Type B pancreatic cell (in vitro differentiated cells): Measurements from ENCODE around the gene FOXK1. TPM values are rescaled to one million over a fixed set of nuclear protein-coding genes. Genes with fewer than 3 reads are reported as not detected.

Source experiments
- DNase-seq: peaks from one replicate; pipeline ENCODE4 v3.0.0; 2021; ENCODE audit warnings: mixed read lengths; ENCODE audit not compliant: unreplicated experiment; ENCODE audit errors: extremely low spot score
- H3K27ac Mint-ChIP-seq: 2 replicates; pipeline ENCODE4 v1.8.0; 2021; ENCODE audit warnings: mild to moderate bottlenecking, mixed read lengths
- H3K27me3 Mint-ChIP-seq: 2 replicates; pipeline ENCODE4 v1.8.0; 2021; ENCODE audit warnings: mixed read lengths
- H3K36me3 Mint-ChIP-seq: 2 replicates; pipeline ENCODE4 v1.8.0; 2021; ENCODE audit warnings: mixed read lengths
- H3K4me1 Mint-ChIP-seq: one replicate; pipeline ENCODE4 v1.8.0; 2021; ENCODE audit warnings: mixed read lengths; ENCODE audit not compliant: unreplicated experiment
- H3K4me3 Mint-ChIP-seq: 2 replicates; pipeline ENCODE4 v1.8.0; 2021; ENCODE audit warnings: mild to moderate bottlenecking, mixed read lengths
- H3K9me3 Mint-ChIP-seq: 2 replicates; pipeline ENCODE4 v1.8.0; 2021; ENCODE audit warnings: mixed read lengths
- CTCF ChIP-seq: fragments of 200-600 bp; sonication (generic); conservative IDR thresholded peaks from 2 replicates; pipeline ENCODE4 v1.5.0; 2021; ENCODE audit warnings: antibody characterized with exemption, mild to moderate bottlenecking
- total RNA-seq: library from RNA; stranded (reverse); gene quantifications from 2 replicates; pipeline ENCODE4 v1.2.1, GENCODE V29; 2021; ENCODE audit warnings: low replicate concordance

The FOXK1 gene
- total RNA-seq, 1 donor from 2014 or later: 55.1 TPM

DNA sequence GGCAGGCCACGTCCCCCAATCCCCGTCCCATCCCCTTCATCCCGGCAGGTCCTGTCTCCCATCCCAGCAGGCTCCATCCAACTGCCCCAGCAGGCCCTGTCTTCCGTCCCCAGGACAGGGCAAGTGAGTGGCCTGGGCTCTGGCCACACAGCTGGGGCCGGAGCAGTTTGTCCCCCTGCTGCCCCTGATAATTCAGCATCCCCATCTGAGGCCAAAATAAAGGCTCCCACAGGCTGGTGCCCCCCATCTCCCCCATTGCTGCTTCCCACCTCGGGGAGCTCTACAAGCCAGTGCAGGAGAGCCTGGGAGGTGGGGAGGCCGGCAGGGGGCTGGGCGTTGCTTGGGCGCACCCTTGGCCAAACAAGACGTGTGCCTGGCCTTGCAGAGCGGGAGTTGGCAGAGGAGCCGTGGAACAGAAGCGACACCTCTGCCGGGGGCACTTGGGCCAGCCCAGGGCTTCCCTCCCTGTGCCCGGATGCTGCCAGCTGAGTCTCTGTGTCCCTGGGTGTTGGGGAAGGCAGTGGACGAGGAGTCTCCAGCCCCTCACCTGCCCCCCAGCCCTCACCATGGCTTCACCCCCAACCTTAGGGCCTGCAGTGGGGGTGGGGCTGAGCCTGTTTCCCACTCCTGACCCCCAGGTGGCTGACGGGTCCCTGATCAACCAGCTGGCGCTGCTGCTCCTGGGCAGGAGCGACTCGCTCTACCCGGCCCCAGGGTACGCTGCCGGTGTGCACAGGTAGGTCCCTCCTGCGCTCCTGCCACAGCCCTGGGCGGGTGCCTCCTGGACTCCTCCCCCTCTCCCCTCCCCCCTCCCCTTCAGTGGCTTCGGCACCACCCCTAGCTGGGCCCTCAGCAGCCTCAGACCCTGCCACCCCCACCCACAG, 107.3 kb downstream of the FOXK1 start:
- H3K4me1 Mint-ChIP-seq: peaks cover 4% of the 10 kb centered on the region
- H3K4me3 Mint-ChIP-seq: no peak overlapping the region
- no peak for DNase-seq
- H3K27ac Mint-ChIP-seq: no peak overlapping the region
- no peaks in the 10 kb centered on the region for H3K27me3 Mint-ChIP-seq
- H3K9me3 Mint-ChIP-seq: no peaks in the 10 kb centered on the region
- TF ChIP-seq CTCF: no peak
- peaks cover 4% of the 10 kb centered on the region for H3K36me3 Mint-ChIP-seq

- peaks cover 7% of the 10 kb centered on the region for H3K36me3 Mint-ChIP-seq
- H3K27me3 Mint-ChIP-seq: no peaks in the 10 kb centered on the region
- no peak overlapping the region for H3K27ac Mint-ChIP-seq
Observed at GRCh38 chr7:4790078-4790465, 108.0 kb downstream of the FOXK1 start.

DNA sequence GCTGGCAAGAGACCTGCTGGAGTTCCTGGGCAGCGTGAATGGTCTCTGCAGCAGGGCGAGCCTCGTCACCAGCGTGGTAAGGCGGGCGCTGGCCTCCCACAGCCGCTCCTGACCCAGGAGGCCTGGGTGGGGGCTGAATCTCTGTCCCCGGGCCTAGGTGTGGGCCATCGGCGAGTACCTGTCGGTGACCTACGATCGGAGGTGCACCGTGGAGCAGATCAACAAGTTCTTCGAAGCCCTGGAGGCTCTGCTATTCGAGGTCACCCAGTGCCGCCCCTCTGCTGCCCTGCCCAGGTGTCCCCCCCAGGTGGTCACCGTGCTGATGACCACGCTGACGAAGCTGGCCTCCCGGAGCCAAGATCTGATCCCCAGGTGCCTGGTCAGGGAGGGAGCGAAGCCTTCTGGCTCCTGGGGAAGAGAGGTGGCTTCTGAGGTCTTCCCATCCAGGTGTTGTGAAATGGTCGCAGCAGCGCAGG, 108.5 kb downstream of the FOXK1 start:
- H3K27me3 Mint-ChIP-seq: no peaks in the 10 kb centered on the region
- no peak for TF ChIP-seq CTCF
- H3K36me3 Mint-ChIP-seq: peaks cover 7% of the 10 kb centered on the region
- no peak for DNase-seq
- peaks cover 4% of the 10 kb centered on the region for H3K4me1 Mint-ChIP-seq
- no peak overlapping the region for H3K4me3 Mint-ChIP-seq
- no peaks in the 10 kb centered on the region for H3K9me3 Mint-ChIP-seq
- no peak overlapping the region for H3K27ac Mint-ChIP-seq

More at GRCh38 chr7:4790078-4790465, 108.0 kb downstream of the FOXK1 start:
- TF ChIP-seq CTCF: no peak
- peaks cover 4% of the 10 kb centered on the region for H3K4me1 Mint-ChIP-seq
- no peak overlapping the region for H3K4me3 Mint-ChIP-seq
- DNase-seq: no peak
- no peaks in the 10 kb centered on the region for H3K9me3 Mint-ChIP-seq

DNA sequence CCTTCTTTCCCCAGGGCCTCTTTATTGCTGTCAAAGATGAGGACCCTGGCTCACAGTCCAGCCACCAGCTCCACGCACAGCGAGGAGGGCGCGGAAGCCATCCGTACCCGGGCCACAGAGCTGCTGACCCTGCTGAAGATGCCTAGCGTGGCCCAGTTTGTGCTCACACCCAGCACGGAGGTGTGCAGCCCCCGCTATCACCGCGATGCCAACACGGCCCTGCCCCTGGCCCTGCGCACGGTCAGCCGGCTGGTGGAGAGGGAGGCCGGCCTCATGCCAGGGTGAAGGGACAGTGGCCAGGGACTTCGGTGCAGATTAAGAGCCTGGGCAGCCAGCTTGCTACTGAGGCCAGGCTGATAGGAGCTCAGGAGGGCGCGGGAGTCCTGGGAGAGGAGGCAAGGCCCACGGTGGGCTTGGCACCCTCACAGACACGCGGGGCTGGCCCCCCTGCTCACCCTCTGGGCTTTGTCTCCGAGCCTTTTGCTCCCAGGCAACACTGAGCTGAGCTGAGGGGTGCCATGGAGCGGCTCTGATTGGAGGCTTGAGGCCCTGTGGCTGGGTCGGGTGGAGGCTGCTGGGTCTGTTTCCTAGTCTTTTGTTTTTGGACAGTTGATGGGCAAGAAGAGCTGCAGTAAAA, 109.1 kb downstream of the FOXK1 start:
- H3K27me3 Mint-ChIP-seq: no peaks in the 10 kb centered on the region
- H3K4me1 Mint-ChIP-seq: peaks cover 4% of the 10 kb centered on the region
- no peak overlapping the region for H3K4me3 Mint-ChIP-seq
- H3K36me3 Mint-ChIP-seq: peaks cover 7% of the 10 kb centered on the region
- H3K27ac Mint-ChIP-seq: no peak overlapping the region
- no peak for DNase-seq
- TF ChIP-seq CTCF: no peak
- H3K9me3 Mint-ChIP-seq: no peaks in the 10 kb centered on the region

- no peak overlapping the region for H3K27ac Mint-ChIP-seq
Observed at GRCh38 chr7:4791738-4792536, 109.8 kb downstream of the FOXK1 start.

More at GRCh38 chr7:4791738-4792536, 109.8 kb downstream of the FOXK1 start:
- Mint-ChIP-seq H3K36me3 (peaks cover 7% of the 10 kb centered on the region), H3K27me3 (no peaks in the 10 kb centered on the region), H3K4me3 (no peak overlapping the region), H3K9me3 (no peaks in the 10 kb centered on the region), H3K4me1 (peaks cover 4% of the 10 kb centered on the region)
- TF ChIP-seq CTCF: peak; percentile 85
- peak; percentile 84 for DNase-seq
